Measurements from ENCODE around the gene DLGAP4. TPM values are rescaled to one million over a fixed set of nuclear protein-coding genes. Genes with fewer than 3 reads are reported as not detected.

Gene DLGAP4
- total RNA-seq: 28.4 and 42.7 TPM in 2 replicates

GRCh38 chr20:36305602-36306551 lies at the start of gene DLGAP4:
DLGAP4 (plus strand) TSS chr20:36306339; CDS start chr20:36431718, 125,379 bp downstream.

GRCh38 chr20:36541227-36541767 lies 235.2 kb downstream of the DLGAP4 start, which contains the start of gene MYL9:
MYL9 (plus strand) TSS chr20:36541519; CDS start chr20:36544885, 3,366 bp downstream.

GRCh38 chr20:36573103-36573797 lies 267.1 kb downstream of the DLGAP4 start, which contains the start of gene TGIF2:
TGIF2 (plus strand) TSS chr20:36573597; CDS start chr20:36578775, 5,178 bp downstream.

Small RNA genes lying within 50 kb of the gene (small RNA-seq; reads per million reads assigned to genes)
- not detected for gene RF00017 (ENCODE audit: low replicate concordance)

Other genes with a start within 250 kb of the DLGAP4 start
- gene EPB41L1, start 151.6 kb upstream of the DLGAP4 start, total RNA-seq: 5.0 and 12.0 TPM in 2 replicates
- gene AAR2, start 69.9 kb upstream of the DLGAP4 start, total RNA-seq: 22.8 and 36.1 TPM in 2 replicates
- gene MYL9, start 235.2 kb downstream of the DLGAP4 start, total RNA-seq: 120 and 127 TPM in 2 replicates

All from placental pericyte (primary cell).